Measurements from ENCODE around the gene MISP3.

The MISP3 gene

GRCh38 chr19:14070268-14071050 is 2.1 kb upstream of the MISP3 start:
- H3K4me3 ChIP-seq (ENCODE audit: low read length) = no peak overlapping the region
- H3K27me3 ChIP-seq (ENCODE audit: insufficient read depth, low read length) = peaks cover 45% of the 10 kb centered on the region
- no peaks in the 10 kb centered on the region for H3K36me3 ChIP-seq (ENCODE audit: insufficient read depth, low read depth, low read length)
- H3K27ac ChIP-seq (ENCODE audit: low read length) = no peak overlapping the region
- H3K9ac ChIP-seq (ENCODE audit: low read depth, low read length) = no peak overlapping the region
- H3K4me1 ChIP-seq (ENCODE audit: insufficient read depth, low read length) = no peaks in the 10 kb centered on the region; the same call in 1 of the 2 replicates
- no peaks in the 10 kb centered on the region for H3K9me3 ChIP-seq (ENCODE audit: insufficient read depth, low read depth, low read length)

DNA sequence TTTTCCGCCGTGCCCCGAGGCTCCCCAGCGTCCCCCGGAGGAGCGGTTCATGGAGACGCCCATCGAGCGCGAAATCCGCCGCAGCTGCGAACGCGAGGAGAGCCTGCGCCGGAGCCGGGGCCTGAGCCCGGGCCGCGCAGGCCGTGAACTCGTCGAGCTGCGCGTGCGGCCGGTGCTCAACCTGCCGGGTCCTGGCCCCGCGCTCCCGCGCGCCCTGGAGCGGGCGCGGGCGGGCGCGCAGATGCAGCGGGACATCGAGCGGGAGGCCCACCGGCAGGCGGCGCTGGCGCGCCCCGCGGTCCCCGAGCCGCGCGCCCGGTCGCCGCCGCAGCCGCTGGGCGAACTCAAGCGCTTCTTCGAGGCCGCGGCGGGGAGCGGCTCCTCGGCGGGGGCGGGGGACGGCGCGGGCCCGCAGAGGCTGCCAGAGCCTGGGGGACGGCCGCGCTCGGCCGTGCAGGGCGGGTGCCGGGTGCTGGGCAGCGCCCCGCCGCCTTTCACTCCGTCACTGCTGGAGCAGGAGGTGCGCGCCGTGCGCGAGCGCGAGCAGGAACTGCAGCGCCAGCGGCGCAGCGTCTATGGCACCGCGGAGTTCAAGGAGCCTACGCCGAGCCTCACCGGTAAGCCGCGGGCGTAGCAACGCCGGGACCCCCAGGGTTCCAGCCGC is 807 bp downstream of the MISP3 start:
- no peaks in the 10 kb centered on the region for H3K9me3 ChIP-seq (ENCODE audit: insufficient read depth, low read depth, low read length)
- no peak overlapping the region for H3K27ac ChIP-seq (ENCODE audit: low read length)
- peaks cover 67% of the 10 kb centered on the region for H3K27me3 ChIP-seq (ENCODE audit: insufficient read depth, low read length)
- H3K9ac ChIP-seq (ENCODE audit: low read depth, low read length) = no peak overlapping the region
- H3K4me3 ChIP-seq (ENCODE audit: low read length) = peak overlapping the region; percentile 69
- no peaks in the 10 kb centered on the region for H3K36me3 ChIP-seq (ENCODE audit: insufficient read depth, low read depth, low read length)
- H3K4me1 ChIP-seq (ENCODE audit: insufficient read depth, low read length) = no peaks in the 10 kb centered on the region; the same call in 1 of the 2 replicates

DNA sequence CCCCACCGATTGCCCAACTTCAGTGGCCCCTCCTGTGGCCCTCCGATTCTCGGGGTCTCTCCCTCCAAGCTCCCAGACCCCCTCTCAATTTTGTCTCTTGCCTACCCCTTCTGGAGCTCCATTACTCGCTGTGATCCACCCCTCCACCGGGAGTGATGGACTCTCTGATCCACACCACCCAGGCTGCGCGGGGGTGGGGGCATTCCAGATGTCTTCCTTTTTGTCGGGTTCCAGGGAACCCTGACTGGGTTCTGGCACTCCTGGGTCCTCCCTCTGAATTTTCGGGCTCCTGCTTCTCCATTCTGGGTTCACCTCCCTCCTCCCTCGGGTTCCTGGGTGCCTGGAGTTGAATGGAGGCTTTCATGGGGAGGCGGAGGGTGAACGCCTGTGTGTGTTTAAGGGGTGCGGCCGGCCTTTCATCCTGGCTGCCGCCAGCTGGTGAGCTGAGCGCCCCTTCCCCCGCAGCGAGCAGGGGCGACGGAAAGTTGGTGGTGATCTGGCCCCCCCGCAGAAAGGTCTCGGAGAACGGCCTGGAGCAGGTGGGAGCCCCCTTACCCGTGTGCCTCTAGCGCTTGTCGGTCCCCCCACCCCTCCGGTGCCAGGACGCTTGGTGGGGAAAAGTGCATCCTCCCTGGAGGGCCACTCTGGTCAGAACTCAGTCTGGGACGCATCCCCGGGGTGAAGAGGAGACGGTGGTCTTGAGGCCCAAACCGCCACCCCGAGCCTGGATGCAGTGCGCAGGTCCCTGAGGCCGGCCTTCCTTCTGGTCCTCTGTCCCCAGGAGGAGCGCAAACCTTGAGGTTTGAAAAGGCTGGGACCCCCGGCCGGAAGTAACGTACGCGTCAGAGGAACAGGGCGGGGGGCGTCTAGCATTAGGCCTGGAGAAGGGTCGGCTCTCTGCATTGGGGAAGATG is 1.6 kb downstream of the MISP3 start:
- peaks cover 67% of the 10 kb centered on the region for H3K27me3 ChIP-seq (ENCODE audit: insufficient read depth, low read length)
- H3K27ac ChIP-seq (ENCODE audit: low read length) = no peak overlapping the region
- no peaks in the 10 kb centered on the region for H3K9me3 ChIP-seq (ENCODE audit: insufficient read depth, low read depth, low read length)
- H3K4me3 ChIP-seq (ENCODE audit: low read length) = peak overlapping the region; percentile 69
- H3K36me3 ChIP-seq (ENCODE audit: insufficient read depth, low read depth, low read length) = no peaks in the 10 kb centered on the region
- no peaks in the 10 kb centered on the region; the same call in 1 of the 2 replicates for H3K4me1 ChIP-seq (ENCODE audit: insufficient read depth, low read length)
- H3K9ac ChIP-seq (ENCODE audit: low read depth, low read length) = no peak overlapping the region

DNA sequence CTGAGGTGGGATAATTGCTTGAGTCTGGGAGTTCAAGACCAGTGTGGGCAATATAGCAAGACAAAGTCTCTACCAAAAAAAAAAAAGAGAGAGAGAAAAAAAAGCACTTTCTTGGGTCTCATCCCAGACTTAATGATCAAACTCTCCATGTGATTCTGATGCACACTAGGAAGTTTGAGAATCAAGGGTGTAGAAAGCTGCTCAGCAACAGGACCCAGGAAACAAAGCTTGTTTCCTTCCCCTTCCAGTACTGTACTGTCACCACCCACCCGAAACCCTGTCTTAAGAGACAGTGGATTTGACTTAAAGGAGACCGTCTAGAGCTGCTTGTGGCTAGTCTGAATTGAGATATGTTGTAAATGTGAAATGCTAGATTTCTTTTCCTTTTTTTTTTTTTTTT is 5.8 kb downstream of the MISP3 start:
- no peaks in the 10 kb centered on the region; the same call in 1 of the 2 replicates for H3K4me1 ChIP-seq (ENCODE audit: insufficient read depth, low read length)
- H3K9me3 ChIP-seq (ENCODE audit: insufficient read depth, low read depth, low read length) = no peaks in the 10 kb centered on the region
- H3K4me3 ChIP-seq (ENCODE audit: low read length) = no peak overlapping the region
- no peaks in the 10 kb centered on the region for H3K36me3 ChIP-seq (ENCODE audit: insufficient read depth, low read depth, low read length)
- no peak overlapping the region for H3K27ac ChIP-seq (ENCODE audit: low read length)
- H3K9ac ChIP-seq (ENCODE audit: low read depth, low read length) = no peak overlapping the region
- H3K27me3 ChIP-seq (ENCODE audit: insufficient read depth, low read length) = peaks cover 47% of the 10 kb centered on the region

DNA sequence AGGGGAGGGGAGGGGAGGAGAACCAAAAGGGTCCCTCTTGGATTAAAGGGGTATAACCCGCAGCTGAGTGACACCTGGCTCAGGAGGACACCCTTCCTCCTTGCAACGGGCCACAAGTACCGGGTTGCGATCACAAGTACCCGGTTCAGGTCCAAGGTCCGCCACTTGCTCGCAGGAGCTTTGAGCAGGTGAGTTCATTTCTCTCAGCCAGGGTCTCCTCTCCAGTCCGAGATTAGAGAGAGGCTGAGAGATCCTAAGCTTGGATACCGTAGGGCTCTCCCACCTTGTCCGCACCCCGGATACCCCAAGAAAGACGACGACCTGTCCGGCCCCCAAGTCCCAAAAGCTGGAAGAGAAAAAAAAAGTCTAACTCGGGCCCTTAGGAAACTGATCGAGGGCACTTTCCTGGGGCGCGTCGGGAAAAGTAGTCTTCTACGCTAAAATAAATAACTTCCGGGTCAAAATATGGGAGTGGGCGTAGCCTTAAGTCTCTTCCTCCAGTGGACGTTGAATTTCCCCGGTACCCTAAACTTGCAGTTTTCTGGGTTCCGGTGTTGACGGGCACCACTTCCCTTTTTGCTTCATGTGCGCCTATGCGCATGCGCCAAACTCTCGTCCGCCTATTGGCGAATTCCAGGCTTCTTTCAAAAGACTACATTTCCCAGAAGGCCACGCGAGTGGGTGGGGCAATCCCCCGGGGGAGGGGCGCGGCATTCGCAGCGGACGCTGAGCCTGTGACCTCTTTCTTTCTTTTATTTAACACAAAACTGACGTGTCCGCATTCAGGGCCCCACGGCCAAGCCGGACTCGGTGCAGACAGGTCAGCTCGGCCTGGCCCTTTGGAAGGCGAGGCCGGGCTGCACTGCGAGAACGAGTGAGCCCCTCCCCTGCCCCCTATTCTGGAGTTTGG is 8.6 kb downstream of the MISP3 start:
- H3K4me1 ChIP-seq (ENCODE audit: insufficient read depth, low read length) = no peaks in the 10 kb centered on the region; the same call in 1 of the 2 replicates
- H3K36me3 ChIP-seq (ENCODE audit: insufficient read depth, low read depth, low read length) = no peaks in the 10 kb centered on the region
- peaks cover 26% of the 10 kb centered on the region for H3K27me3 ChIP-seq (ENCODE audit: insufficient read depth, low read length)
- no peak overlapping the region for H3K27ac ChIP-seq (ENCODE audit: low read length)
- H3K4me3 ChIP-seq (ENCODE audit: low read length) = peak overlapping the region; percentile 88
- H3K9ac ChIP-seq (ENCODE audit: low read depth, low read length) = peak overlapping the region; percentile 86; the same call in 1 of the 2 replicates
- H3K9me3 ChIP-seq (ENCODE audit: insufficient read depth, low read depth, low read length) = no peaks in the 10 kb centered on the region

DNA sequence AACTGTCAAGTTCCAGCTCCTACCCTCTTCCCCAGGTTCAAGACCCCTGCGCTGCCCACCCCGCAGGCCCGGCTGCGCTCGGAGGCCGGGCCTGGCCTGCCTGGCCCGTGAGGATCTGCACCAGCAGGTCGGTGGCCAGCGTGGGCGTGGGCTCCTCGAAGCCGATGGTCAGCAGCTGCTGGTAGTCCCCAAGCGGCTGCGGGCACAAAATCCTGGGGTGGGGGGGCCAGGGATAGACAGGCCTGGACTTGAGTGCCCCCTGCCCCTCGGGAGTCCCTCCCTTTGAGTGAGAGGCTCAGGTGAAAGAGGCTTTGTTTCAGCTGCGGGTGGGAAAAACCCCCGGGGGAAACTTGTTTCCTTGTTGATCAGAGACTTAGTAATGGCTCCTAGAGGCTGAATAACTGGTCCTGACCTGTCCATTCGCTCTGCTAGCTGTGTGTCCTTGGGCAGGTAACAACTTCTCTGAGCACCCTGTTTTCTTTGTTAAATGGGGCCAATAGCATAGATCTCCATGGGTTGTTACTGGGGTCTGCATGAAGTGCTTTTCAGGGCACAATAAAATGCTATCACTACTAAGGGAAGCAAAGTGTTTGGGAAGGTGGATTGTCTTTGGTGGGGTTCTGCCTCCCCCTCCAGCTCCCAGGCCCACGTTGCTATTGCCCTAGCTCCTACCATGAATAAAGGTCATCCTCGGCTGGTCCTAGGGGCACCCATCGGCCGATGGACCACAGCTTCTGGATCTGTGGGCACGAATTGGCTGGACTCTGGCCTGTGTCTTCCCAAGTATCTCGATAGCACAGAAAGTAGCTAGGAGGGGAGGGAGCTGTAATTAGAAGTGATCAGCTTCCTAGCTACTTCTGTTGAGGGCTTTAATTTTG is 9.4 kb downstream of the MISP3 start:
- Histone ChIP-seq H3K4me3 (ENCODE audit: low read length) (peak overlapping the region; percentile 88), H3K9me3 (ENCODE audit: insufficient read depth, low read depth, low read length) (no peaks in the 10 kb centered on the region), H3K27me3 (ENCODE audit: insufficient read depth, low read length) (peaks cover 23% of the 10 kb centered on the region; the same call in 1 of the 2 replicates), H3K4me1 (ENCODE audit: insufficient read depth, low read length) (no peaks in the 10 kb centered on the region; the same call in 1 of the 2 replicates), H3K27ac (ENCODE audit: low read length) (no peak overlapping the region), H3K36me3 (ENCODE audit: insufficient read depth, low read depth, low read length) (no peaks in the 10 kb centered on the region), H3K9ac (ENCODE audit: low read depth, low read length) (peak overlapping the region; percentile 49; the same call in 1 of the 2 replicates)

DNA sequence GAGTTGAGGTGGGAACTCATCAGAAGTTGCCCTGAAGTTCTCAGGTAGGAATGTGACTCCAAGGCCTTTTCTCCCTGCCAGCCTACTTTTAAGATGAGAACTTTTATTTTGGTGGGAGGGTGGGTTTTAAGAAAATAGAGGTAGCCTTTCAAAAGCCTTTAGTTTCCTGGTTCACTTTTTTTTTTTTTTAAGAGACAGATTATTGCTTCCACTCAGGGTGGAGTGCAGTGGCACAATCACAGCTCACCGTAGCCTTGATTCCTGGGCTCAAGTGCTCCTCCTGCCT is 10.0 kb downstream of the MISP3 start:
- Histone ChIP-seq H3K4me1 (ENCODE audit: insufficient read depth, low read length) (no peaks in the 10 kb centered on the region; the same call in 1 of the 2 replicates), H3K9ac (ENCODE audit: low read depth, low read length) (no peak overlapping the region), H3K9me3 (ENCODE audit: insufficient read depth, low read depth, low read length) (no peaks in the 10 kb centered on the region), H3K27ac (ENCODE audit: low read length) (no peak overlapping the region), H3K36me3 (ENCODE audit: insufficient read depth, low read depth, low read length) (peaks cover 4% of the 10 kb centered on the region; the same call in 1 of the 2 replicates), H3K27me3 (ENCODE audit: insufficient read depth, low read length) (peaks cover 20% of the 10 kb centered on the region; the same call in 1 of the 2 replicates), H3K4me3 (ENCODE audit: low read length) (no peak overlapping the region)

- H3K9me3 ChIP-seq (ENCODE audit: insufficient read depth, low read depth, low read length) = no peaks in the 10 kb centered on the region
- peaks cover 26% of the 10 kb centered on the region for H3K27me3 ChIP-seq (ENCODE audit: insufficient read depth, low read length)
- no peak within 1 kb of the TSS for H3K27ac ChIP-seq (ENCODE audit: low read length)
- peak within 1 kb of the TSS; percentile 53; the same call in 1 of the 2 replicates for H3K4me3 ChIP-seq (ENCODE audit: low read length)
- no peaks in the 10 kb centered on the region; the same call in 1 of the 2 replicates for H3K4me1 ChIP-seq (ENCODE audit: insufficient read depth, low read length)
- H3K9ac ChIP-seq (ENCODE audit: low read depth, low read length) = no peak within 1 kb of the TSS
- H3K36me3 ChIP-seq (ENCODE audit: insufficient read depth, low read depth, low read length) = peaks cover 16% of the 10 kb centered on the region
Measured at GRCh38 chr19:14085309-14085995, 12.9 kb downstream of the MISP3 start, which contains the start of gene C19orf67. TSS of gene C19orf67 (minus strand) at chr19:14085783. CDS start at chr19:14085627, 156 bp downstream.

- Histone ChIP-seq H3K4me1 (ENCODE audit: insufficient read depth, low read length) (no peaks in the 10 kb centered on the region; the same call in 1 of the 2 replicates), H3K27me3 (ENCODE audit: insufficient read depth, low read length) (peaks cover 26% of the 10 kb centered on the region), H3K9me3 (ENCODE audit: insufficient read depth, low read depth, low read length) (no peaks in the 10 kb centered on the region), H3K27ac (ENCODE audit: low read length) (no peak overlapping the region), H3K4me3 (ENCODE audit: low read length) (peak overlapping the region; percentile 53; the same call in 1 of the 2 replicates), H3K9ac (ENCODE audit: low read depth, low read length) (no peak overlapping the region), H3K36me3 (ENCODE audit: insufficient read depth, low read depth, low read length) (peaks cover 16% of the 10 kb centered on the region)
Measured at GRCh38 chr19:14086098-14086497, 13.5 kb downstream of the MISP3 start.

All from iPS-20b (cell line).